ENCODE measurements around the gene AFDN.

Gene AFDN

DNA sequence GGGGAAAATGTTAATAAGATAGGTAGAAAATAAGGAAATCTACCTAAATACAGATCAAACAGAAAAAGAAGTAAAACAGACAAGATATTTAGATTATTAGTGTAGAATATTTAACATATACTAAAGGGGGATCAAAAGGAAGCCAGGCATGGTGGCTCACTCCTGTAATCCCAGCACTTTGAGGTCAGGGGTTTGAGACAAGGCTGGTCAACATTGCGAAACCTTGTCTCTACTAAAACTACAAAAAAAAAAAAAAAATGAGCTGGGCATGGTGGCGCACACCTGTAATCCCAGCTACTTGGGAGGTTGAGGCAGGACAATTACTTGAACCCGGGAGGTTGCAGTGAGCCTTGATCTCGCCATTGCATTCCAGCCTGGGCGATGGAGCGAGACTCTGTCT is 55.5 kb downstream of the AFDN start:
- no peak for DNase-seq

DNA sequence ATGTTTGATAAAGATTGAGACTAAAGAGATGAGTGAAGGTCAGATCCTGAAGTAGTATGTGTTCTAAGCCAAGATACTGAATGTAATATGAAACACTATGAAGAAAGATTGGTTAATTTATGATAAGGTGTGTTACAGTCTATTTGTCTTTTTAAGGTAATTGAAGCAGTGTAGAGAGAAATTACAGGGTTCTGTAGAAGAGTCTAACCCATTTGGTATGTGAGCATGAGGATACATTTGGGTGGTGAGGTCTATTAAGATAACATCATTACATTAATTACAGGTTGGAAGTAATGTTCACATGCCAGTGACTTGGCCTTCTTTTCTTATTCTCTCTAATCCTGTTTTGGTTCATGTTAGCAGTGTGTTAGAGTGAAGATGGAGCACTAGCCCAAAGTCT is 61.4 kb downstream of the AFDN start:
- peak; percentile 47 for DNase-seq

DNA sequence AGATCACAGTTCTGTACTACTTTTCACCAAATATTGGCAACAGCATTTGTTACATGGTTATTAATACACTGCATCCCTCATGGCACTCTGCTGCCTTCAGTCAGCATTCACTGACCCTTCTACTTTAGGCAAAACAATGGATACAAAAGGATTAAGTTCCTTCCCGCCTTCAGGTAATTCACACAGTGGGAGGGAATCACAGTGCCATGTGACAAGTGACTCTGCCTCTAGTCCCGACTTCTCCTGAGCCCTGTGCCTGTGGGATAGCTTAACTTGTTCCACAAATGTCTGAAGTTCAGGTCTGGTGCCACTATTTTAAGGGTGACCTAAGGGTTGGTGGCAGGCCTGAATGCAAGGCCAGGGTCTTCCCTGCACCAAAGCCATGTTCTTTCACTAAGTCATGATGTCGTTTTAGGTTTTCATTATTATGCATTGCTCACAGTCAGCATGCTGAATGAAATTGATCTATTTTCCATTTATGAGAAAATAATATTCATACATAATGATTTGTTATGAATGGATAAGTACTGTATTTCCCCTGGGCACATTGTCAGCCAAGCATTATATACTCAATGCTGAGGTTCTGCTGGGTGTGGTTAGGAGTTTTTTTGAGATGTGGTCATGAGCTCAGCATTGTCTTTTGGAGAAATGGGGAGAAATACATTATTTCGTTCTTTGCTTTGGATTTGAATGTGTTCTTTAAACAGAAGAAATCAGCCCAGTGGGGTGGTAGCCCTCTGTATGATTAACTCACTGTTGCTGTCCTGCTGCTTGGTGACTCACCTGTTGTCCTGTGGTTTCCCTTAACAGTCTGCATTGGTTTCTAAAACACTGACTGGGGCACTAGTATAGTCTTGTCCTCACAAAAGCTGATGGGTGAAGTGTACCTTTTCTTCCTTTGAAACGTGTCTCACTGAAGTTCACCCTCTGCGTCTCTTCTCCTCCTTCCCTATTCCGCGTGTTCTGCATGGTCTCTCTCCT is 66.4 kb downstream of the AFDN start:
- DNase-seq = peak; percentile 66

DNA sequence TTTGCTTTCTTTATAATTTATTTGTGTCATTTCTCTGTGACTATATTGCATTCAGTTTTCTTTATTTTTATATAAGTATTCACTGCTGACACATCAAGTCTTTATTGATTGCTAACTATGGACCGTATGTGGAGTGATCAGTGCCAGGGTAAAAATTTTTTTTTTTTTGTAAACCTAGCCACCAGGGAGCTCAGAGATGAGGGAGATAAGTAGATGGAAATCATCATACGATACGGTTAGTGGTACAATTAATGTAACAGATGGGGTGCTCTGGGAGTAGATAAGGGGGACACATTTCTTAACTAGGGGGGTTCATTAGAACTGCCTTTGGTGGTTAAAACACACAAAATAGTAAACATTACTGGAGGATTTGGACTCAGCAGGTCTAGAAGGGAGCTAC is 68.3 kb downstream of the AFDN start:
- no peak for DNase-seq

DNA sequence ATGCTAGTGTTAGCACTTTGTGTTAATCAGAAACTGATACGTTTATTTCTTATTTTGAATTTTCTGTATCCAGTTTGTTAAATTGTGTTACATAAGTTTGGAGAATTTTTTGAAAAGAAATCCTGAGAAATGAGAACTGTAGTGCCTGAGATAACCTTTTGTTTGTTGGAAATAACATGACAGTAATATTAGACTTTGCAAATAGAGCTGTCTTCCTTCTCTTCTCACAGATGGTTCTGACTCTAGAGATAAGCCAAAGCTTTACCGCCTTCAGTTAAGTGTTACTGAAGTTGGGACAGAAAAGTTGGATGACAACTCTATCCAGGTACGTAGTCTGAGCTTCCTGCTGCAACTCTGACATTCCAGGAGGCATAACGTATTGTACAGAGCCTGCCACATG is 69.9 kb downstream of the AFDN start:
- no peak for DNase-seq

DNA sequence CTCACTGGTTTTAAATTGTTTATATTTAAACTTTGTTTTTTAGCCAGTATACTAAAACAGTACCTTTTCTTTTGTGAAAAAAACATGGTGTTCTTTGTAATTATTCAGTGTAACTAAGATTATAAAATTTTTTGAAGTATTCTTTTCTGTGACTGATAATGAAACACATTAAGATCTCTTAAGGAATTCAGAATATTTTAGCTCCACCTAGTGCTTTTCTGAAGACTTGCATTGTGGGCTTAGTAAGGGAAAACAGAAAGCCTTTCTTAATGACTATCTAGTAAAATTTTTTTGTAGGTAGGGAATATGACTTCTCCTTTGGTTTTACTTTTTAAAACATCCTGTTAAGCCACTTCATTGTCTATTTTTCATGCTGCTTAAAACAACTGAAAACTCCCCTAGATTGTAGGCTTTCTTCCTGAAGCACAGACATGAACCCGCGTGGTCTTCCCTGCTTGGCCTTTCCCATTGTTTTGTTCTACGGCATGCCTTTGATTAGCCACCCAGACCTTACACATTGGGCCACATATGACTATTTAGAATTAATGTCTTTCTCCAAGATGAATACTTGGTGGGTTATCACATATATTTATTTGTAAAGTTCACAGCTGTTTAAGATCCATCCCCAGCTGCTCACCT is 72.1 kb downstream of the AFDN start:
- peak; percentile 60 for DNase-seq

DNA sequence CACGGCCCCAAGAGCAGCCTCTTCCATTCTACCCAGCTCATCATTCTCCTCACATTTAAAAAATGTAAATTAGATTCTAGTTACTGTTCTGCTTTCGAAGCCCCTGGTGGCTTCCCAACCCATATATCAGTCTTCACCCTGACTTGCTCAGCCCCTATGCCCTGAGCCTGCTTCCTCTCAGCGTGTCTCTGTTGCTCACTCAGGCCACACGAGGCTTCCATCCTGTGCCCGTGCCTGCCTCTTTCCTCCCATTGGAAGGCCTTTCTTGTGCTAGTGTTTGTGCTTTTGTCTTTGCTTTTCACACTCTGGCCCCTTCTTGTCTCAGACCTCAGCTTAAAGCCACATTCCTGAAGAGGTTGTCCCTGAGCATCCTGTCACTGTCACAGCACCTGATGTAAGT is 78.1 kb downstream of the AFDN start:
- no peak for DNase-seq

DNA sequence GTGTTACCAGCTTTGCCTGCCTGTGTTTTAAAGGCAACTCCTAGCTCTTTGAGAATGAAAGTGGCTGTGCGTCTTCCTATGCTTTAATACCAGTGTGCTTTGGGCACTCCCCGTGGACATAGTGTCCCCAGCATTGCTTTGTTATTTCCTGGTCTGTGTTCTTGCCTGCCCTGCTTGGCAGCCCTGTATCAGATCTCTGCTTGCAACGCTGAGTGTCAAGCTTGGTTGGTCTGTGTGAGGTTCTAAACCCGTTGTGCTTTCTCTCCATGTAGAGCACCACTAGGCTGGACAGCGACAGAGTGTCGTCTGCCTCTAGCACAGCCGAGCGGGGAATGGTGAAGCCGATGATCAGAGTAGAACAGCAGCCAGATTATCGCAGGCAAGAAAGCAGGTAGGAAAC is 80.2 kb downstream of the AFDN start:
- DNase-seq = no peak

DNA sequence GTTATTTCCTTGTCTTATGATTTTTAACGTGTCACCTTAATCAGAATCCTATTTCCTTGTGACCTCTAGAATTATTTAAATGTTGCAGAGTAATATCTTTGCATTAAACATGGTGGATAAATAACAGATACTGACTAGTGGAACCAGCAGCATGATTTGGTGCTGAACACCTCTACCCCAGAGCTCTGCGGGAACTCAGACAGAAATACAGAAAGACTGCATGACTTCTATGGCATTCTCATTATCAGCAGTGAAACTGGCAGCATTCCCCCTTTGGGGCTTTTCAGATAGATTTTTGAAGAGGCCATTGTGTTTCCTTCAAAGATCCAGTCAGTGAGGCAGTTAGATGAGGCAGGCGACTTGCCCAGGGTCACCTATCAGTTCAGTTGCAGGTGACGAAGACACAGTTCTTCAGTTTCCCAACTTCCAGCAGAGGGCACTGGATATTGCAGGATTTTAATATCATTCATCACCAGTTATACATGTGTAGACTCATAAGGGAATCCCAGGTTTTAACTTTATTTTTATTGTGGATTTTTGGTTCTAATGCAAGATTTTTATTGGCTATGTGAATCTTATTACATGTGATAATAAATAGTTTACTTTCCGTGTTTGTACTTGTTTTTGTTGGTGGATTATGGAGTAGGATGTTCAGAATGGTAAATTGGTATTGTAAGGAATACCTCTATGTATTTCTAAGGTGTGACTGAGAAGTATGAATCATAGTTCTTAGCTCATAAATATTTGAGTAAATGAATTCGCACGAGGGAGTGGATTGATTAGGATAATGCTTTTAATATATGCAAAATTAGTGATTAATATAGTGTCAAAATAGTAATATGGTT is 81.3 kb downstream of the AFDN start:
- peak; percentile 45 for DNase-seq

DNA sequence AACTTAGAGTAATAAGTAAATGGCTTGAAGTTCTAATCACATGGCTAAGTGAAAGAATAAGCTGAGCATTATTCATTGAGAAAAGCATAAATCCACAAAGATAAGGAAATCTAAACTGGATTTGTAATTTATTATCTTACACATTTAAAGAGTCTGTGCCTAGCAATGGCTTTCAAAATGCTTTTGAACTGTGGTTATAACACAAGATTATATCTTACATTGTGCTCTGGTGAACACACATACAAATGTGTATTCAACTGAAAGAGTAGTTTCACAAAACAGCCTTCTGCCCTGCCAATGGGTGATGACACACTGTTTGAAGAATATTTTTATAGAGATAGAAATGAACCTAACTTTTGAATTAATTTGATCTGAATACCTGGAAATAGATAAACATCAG is 83.3 kb downstream of the AFDN start:
- DNase-seq = no peak

DNA sequence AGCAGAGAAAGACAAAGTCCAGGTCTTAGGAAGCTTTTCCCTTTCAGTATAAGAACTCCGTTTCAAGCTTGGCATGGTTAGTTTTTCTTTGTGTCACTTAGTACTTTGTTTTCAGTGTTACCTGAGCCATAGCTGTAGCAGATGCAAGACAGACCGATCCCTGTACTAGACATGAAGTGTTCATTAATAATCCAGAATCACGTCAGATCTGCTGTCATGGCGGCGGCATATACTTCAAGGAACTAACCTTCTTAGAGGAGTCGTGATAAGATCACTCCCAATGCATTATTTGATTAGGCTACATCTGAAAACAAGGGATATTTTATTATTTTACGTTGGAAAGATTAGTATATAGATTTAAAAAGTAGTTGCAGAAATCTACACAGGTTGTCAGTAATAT is 83.9 kb downstream of the AFDN start:
- no peak for DNase-seq

DNA sequence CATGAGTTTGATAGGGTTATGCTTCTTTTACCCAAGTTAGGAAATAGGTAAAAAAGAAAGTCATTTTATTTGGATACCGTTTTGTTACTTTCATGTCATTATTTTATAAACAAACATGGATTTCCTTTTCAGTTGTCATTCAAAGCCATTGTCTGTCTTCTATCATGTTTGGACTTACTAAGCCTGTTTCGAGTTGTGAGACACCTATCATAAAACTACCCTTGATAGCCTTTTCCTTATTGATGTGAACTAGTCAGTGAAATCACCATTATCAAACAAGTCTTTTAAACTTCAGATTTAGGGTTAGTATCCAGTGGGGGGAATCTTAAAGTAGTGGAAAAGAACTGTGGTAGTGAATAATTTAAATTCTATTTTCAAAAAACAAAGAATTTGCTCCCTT is 85.8 kb downstream of the AFDN start:
- DNase-seq = no peak

DNA sequence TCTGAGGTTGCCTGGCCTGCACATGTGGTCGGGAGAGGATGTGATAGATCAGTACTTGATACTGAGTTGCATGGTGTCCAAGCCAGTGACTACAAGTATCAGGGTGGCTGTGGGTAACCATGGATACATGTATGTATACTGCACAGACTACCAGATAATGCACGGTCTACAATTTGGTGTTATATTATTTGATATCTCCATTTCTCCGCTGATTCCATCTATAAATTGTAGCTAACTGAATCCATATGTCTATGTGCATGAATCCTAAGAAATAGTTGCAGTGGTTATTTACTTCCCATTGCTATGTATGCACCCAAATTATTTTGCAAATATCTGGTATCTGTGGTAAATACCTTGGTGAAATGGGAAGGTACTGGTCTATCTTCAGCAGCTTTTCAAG is 87.0 kb downstream of the AFDN start:
- no peak for DNase-seq

DNA sequence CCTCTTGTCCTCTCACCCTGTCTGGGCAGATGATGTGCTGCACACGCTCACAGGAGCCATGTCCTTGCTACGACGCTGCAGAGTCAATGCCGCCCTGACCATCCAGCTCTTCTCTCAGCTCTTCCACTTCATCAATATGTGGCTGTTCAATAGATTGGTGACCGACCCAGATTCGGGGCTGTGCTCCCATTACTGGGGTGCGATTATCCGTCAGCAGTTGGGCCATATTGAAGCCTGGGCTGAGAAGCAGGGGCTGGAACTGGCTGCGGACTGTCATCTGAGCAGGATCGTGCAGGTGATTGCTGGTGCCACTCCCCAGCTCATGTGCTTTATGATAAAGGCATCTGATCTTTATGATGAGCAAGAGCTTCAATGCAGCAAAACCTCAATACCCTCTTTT is 88.4 kb downstream of the AFDN start:
- no peak for DNase-seq

DNA sequence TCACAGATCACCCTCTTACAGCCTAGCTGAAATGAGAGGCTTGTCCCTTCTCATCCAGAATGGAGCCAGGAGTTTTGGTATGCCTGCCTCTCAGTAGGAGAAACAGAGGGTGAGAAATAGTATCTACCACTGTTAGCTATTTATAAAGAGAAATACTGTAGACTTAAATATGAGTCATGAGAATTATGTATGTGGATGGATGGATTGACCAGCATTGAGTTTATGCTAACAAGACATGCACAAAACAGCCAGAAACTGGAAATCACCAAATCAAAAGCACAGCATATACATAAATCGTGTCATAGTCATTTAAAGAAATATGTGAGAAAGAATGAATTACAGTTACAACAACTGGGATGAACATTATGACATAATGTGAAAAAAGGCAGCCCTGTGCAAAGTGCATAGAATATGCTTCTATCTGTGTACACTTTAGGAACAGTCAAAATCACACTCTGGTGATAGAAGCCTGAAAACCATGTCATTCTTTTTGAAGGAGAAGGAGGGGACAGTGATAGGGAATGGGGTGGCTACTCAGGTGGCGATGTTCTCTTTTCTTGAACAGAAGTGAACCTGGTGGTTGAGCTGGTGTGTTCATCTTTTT is 90.9 kb downstream of the AFDN start:
- DNase-seq = no peak

DNA sequence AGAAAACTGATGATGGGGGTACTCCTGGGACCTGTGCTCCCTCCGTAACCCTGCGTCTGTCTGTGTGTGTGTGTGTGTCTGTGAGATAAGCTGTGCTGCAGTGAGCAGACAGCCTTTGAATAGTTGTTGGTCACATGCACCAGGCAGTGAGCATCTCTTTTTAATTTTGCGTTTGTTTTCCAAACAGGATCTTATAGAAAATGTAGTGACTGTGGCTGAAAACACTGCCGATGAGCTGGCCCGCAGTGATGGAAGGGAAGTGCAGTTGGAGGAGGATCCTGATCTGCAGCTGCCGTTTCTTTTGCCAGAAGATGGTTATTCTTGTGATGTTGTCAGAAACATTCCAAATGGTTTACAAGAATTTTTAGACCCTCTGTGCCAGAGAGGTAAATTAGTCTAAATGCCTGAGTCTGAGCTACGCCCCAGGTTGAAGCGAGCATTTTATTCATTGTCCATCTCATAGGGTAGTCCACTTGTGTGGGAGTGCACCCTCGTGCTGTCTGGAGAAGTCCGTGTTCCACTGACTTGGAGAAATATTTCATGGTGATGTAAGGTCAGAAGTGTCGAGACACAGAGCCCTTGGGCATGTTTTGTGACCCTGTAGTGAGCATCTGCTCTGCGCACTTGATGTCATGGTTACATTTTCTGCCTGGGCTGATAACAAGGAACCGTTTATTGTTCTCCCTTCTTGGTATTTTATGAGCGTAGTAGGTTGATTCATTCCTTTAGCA is 92.0 kb downstream of the AFDN start:
- no peak for DNase-seq

DNA sequence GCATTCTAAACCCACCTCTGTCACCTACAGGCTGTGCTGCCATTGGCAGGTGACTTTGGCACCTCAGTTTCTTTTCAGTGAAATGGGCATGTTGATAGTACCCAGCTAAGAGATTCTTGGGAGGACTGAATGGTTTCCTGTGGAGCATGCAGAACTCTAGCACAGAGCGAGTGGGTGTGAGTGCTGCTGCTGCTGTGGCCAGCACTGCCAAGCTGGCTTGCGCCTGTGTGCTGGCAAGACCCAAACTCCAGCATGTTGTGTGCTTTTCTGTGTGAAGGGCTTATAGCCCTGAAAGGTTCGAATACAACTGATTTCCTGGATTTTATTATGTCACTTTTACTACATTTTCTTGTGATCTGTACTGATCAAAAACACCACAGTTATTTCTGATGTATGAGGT is 92.6 kb downstream of the AFDN start:
- DNase-seq = no peak

DNA sequence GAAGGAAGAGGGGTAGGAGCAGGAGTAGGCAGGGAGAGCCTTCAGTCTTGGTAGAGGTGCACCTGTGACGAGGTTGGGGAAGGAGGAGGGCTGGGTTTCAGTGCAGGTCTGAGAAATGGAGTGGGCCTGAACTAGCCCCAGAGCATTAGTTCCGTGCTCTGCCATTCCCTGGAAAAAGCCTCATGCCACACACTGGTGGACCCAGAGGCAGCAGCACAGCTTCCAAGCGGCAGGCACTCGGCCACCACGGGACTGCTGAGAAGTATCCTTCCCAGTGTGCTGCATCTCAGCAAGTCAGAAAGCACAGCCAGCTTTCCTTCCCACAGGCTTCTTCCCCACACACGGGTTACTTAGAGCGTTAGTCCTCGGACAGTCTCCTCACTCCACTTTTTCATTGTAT is 93.5 kb downstream of the AFDN start:
- DNase-seq = no peak

DNA sequence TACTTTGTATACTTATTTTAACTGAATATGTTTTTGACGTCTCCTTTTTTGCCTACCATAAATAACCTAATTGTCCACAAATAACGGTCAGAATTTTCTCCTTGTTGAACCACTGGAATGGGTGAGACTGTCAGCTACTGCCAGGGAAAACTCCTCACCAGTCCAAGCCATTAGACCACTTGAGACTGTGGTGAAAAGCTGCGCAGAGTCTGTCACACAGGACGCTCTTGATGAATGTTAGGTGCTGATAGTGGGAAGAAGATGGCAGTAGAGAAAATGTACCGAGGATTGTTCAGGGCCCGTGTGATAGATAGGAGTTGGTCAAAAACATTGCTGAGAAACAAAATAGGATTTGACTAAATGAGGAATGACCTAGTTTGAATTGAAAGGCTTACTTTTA is 95.1 kb downstream of the AFDN start:
- DNase-seq = no peak

DNA sequence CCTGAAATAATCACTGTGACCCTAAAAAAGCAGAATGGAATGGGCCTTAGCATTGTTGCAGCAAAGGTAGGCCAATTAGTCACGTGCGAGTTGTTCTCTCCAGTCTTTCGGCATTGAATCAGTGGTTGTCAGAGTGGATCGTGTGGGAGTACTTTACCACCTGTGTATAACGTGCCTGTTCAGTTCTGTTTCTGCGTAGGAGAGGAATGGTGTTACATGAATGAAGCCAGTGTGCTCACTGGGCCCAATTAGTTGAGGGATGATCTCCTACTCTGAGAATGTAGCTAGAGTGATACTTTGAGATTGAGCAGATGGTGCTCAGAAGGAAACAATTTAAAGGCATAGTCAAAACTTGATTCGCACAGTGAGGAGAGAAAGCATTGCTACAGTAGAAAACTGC is 98.3 kb downstream of the AFDN start:
- DNase-seq = no peak

DNA sequence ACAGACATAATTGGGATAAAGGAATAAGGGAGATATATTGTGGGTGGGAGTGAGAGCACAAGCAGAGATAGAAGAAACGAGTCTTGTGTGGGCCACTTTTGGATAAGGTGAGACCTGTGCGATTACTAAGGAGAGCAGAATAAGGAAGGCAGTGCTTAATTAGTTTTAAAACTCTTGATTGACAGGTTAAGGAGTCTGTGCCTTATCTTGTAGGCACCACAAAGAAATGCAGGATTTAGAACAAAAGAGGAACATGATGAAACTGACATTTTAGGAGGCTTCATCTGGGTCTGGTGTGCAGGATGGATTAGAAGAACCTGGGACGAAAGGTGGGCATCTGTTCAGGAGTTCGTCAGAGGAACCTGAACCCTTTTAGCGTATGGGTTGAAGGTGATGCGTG is 100.5 kb downstream of the AFDN start:
- DNase-seq = no peak

DNA sequence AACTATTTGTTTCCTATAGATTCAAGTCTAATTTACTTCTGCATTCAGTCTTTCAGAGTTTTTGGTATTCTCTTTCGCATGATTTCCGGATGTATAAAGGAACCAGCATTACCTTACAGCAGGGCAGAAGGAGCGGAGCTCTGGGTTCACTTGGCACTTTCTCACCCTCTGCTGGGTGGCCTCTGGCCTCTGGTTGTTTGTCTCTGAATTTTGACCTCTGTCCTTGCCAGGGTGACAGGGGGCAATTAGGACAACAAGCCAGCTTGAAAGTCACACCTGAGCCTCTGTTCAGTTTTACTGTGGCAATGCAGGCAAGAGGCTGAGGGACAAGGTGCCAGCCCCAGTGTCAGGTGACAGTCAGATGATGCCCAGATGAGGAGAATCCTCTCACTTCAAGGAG is 101.4 kb downstream of the AFDN start:
- DNase-seq = no peak

DNA sequence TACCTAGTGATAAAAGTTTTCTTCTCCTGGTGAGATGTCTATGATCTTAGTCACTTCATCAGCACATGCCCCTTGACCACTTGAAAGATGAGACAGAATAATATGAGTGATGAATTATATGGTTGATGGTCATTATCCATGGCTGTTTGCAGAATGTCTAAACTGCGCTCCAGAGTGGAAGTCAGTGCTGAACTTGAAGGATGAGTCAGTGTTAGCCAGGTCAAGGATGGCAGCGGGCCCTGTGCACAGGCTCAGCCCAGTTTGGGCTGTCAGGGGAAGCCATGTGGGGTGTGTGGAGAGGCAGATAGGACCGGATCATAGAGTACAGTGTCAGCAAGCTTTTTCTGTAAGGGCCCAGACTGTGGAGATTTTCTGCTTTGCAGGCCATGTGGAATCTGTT is 103.6 kb downstream of the AFDN start:
- DNase-seq = no peak

Data from NCI-H69 (cell line).